ENCODE measurements around the gene OR5K3. TPM values are rescaled to one million over a fixed set of nuclear protein-coding genes. Genes with fewer than 3 reads are reported as not detected.

The OR5K3 gene
- total RNA-seq, 1 donor from 2014 or later: not detected

GRCh38 chr3:98404010-98404409, 13.5 kb downstream of the OR5K3 start:
- Mint-ChIP-seq H3K4me3 (no peak overlapping the region), H3K27ac (no peak overlapping the region), H3K9me3 (peaks cover 12% of the 10 kb centered on the region), H3K4me1 (no peaks in the 10 kb centered on the region), H3K36me3 (no peaks in the 10 kb centered on the region), H3K27me3 (ENCODE audit: insufficient read depth, low read depth) (no peaks in the 10 kb centered on the region)
- no peak for DNase-seq (ENCODE audit: low spot score)
- H3K4me1 ChIP-seq: no peaks in the 10 kb centered on the region
- H3K79me2 ChIP-seq (ENCODE audit: low read depth): no peaks in the 10 kb centered on the region
- no peaks in the 10 kb centered on the region for H4K20me1 ChIP-seq (ENCODE audit: low read depth)
- no peak overlapping the region for H3K9ac ChIP-seq
- no peaks in the 10 kb centered on the region for H3F3A ChIP-seq (ENCODE audit: low read depth)
- no peak overlapping the region for H3K4me2 ChIP-seq
- no peak for TF ChIP-seq CTCF (IDR thresholded peaks at IDR 0.05)
- no peak for TF ChIP-seq EZH2phosphoT487 (IDR thresholded peaks at IDR 0.05)
- TF ChIP-seq EZH2 (IDR thresholded peaks at IDR 0.05): no peak
- H3K27me3 ChIP-seq: no peaks in the 10 kb centered on the region
- H3K36me3 ChIP-seq: no peaks in the 10 kb centered on the region
- no peak overlapping the region for H3K4me3 ChIP-seq
- no peak overlapping the region for H2AFZ ChIP-seq (replicated peaks)
- no peak overlapping the region for H3K27ac ChIP-seq
- no peaks in the 10 kb centered on the region for H3K9me3 ChIP-seq (ENCODE audit: low read depth)

GRCh38 chr3:98406034-98406433, 15.6 kb downstream of the OR5K3 start:
- Histone ChIP-seq H4K20me1 (ENCODE audit: low read depth) (no peaks in the 10 kb centered on the region), H3K4me2 (no peak overlapping the region), H3K79me2 (ENCODE audit: low read depth) (no peaks in the 10 kb centered on the region), H3F3A (ENCODE audit: low read depth) (no peaks in the 10 kb centered on the region), H3K36me3 (no peaks in the 10 kb centered on the region), H3K27ac (no peak overlapping the region), H3K27me3 (no peaks in the 10 kb centered on the region), H3K4me1 (no peaks in the 10 kb centered on the region), H2AFZ (replicated peaks) (no peak overlapping the region), H3K9ac (no peak overlapping the region), H3K4me3 (no peak overlapping the region), H3K9me3 (ENCODE audit: low read depth) (no peaks in the 10 kb centered on the region)
- H3K36me3 Mint-ChIP-seq: no peaks in the 10 kb centered on the region
- no peaks in the 10 kb centered on the region for H3K4me1 Mint-ChIP-seq
- DNase-seq (ENCODE audit: low spot score): no peak
- H3K27ac Mint-ChIP-seq: no peak overlapping the region
- no peak overlapping the region for H3K4me3 Mint-ChIP-seq
- no peaks in the 10 kb centered on the region for H3K27me3 Mint-ChIP-seq (ENCODE audit: insufficient read depth, low read depth)
- H3K9me3 Mint-ChIP-seq: peaks cover 12% of the 10 kb centered on the region
- TF ChIP-seq EZH2phosphoT487 (IDR thresholded peaks at IDR 0.05) (no peak), EZH2 (IDR thresholded peaks at IDR 0.05) (no peak), CTCF (IDR thresholded peaks at IDR 0.05) (no peak)

GRCh38 chr3:98432575-98432974, 42.1 kb downstream of the OR5K3 start:
- H4K20me1 ChIP-seq (ENCODE audit: low read depth): no peaks in the 10 kb centered on the region
- no peak overlapping the region for H3K27ac ChIP-seq
- Mint-ChIP-seq H3K4me1 (no peaks in the 10 kb centered on the region), H3K4me3 (no peak overlapping the region), H3K36me3 (peaks cover 3% of the 10 kb centered on the region), H3K27me3 (ENCODE audit: insufficient read depth, low read depth) (no peaks in the 10 kb centered on the region), H3K9me3 (peaks cover 12% of the 10 kb centered on the region), H3K27ac (no peak overlapping the region)
- H3K9me3 ChIP-seq (ENCODE audit: low read depth): peaks cover 4% of the 10 kb centered on the region
- H3K9ac ChIP-seq: no peak overlapping the region
- no peak overlapping the region for H3K4me2 ChIP-seq
- H3K36me3 ChIP-seq: no peaks in the 10 kb centered on the region
- TF ChIP-seq EZH2 (IDR thresholded peaks at IDR 0.05) (no peak), EZH2phosphoT487 (IDR thresholded peaks at IDR 0.05) (no peak), CTCF (IDR thresholded peaks at IDR 0.05) (no peak)
- no peaks in the 10 kb centered on the region for H3K4me1 ChIP-seq
- H3K4me3 ChIP-seq: no peak overlapping the region
- DNase-seq (ENCODE audit: low spot score): no peak
- no peaks in the 10 kb centered on the region for H3K27me3 ChIP-seq
- H2AFZ ChIP-seq (replicated peaks): no peak overlapping the region
- H3F3A ChIP-seq (ENCODE audit: low read depth): no peaks in the 10 kb centered on the region
- H3K79me2 ChIP-seq (ENCODE audit: low read depth): no peaks in the 10 kb centered on the region
